Putamen (tissue), 1 donor: Measurements from ENCODE around the gene DCT.

Experiments
- DNase-seq: peaks from one replicate; pipeline ENCODE4 v3.0.0-alpha.2; 2016; ENCODE audit warnings: low spot score

DCT gene

DNA sequence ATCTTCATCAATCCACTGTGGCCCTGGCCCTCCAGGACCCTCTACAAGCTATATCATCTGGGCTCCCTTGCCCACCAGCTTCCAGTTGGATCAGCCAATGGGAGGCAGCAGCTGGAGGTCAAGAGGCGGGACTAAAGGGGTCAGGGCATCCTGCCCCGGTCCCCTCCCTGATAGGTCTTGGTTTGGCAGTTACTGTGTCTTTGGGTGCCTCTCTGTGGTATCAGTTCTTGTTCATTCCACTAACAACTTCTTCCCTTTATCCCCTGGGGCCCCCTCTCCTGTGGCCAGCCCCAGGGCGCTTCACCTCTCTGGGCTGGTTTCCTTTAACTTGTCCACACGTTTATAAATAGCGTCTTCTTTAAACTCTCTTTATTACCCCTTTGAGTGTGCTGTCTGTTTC, 83.6 kb downstream of the DCT start:
- DNase-seq: no peak

DNA sequence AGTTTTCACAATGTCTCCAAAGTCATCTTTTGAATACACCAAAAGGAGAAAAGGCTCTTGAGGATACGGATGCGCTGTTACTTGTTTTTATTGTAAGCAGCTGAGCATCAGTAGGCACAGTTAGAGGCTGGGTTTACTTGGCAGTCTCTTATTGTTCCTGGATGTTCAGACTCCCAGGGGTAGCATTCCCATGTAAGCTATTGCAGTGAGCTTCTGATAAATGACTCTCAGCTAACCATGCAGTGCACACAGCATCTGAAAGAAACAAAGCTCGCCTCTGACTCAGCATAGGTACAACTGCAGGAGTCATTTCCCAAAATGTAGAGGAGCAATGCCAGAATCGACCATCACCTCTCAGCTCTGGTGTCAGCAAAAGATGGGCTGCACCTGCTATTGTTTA, 84.8 kb downstream of the DCT start:
- DNase-seq: no peak

DNA sequence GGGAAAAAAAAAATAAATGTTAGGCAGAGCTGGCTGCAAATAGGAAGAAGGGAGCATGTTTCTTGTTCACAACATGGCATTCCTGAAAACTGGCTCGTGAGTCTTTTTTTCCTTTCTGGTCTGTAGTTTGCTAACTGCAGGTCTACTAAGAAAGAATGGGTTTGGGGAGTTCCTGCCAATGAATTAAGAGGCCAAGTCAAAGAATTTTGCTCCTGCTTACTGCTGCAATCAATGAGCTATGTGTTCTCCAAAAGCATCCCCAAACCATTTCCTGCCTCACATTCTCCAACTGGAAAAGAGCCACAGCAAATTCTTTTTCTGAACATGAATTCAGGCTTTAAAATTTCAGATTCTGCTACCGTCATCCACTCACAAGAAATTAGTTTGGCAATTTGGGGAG, 88.6 kb downstream of the DCT start:
- no peak for DNase-seq

- no peak for DNase-seq
These were observed 89.7 kb downstream of the DCT start for GRCh38 chr13:94389604-94390351.

DNA sequence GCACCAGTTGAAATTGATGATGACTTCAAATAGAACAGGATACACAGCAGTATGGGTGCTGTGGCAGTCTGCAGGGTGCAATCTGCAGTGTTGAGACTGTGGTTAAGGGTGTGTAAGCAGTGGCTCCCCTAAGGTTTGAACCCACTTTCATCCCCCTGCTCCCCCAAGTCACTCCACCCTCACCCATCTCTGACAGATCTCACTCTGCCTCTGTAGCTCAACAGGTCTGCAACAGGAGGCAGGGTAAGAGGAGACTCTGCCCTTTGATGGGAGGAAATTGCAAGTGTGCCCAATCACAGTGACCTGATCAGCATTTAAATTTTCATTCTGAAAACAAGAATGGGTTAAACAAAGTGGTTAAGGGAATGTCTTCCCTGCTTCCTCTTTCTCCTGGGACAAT, 92.4 kb downstream of the DCT start:
- no peak for DNase-seq
